Keratinocyte (primary cell): ENCODE results near the gene RBFOX2. TPM values are rescaled to one million over a fixed set of nuclear protein-coding genes. Genes with fewer than 3 reads are reported as not detected.

Experiments
- DNase-seq: peaks from one replicate; pipeline ENCODE4 v3.0.0-alpha.2; 2011; ENCODE audit warnings: low read depth, missing footprints, low spot score
- FAIRE-seq: peaks from 2 replicates; lab custom pipeline; 2011; peaks lifted over from hg19 to GRCh38; lab: Jason Lieb, UNC
- H2AFZ ChIP-seq: 2 replicates; pipeline ENCODE4 v1.6.0; 2012; ENCODE audit warnings: low read length, control low read depth, inconsistent platforms; ENCODE audit not compliant: control insufficient read depth
- H3K27ac ChIP-seq: 2 replicates; pipeline ENCODE4 v1.5.1; 2011; ENCODE audit warnings: low read length; ENCODE audit not compliant: control insufficient read depth, insufficient read depth
- H3K27me3 ChIP-seq: 3 replicates; pipeline ENCODE4 v1.6.0; 2011; ENCODE audit warnings: low read length; ENCODE audit not compliant: control insufficient read depth, insufficient read depth; ENCODE audit errors: extremely low read depth
- H3K36me3 ChIP-seq, 2 experiments: 2 replicates in 1 of 2; 3 replicates in 1 of 2; pipeline ENCODE4 v1.5.1; 2011; ENCODE audit warnings: low read length in 2 of 2, mild to moderate bottlenecking in 1 of 2; ENCODE audit not compliant: control insufficient read depth in 2 of 2, insufficient read depth in 2 of 2; ENCODE audit errors: extremely low read depth in 1 of 2
- H3K4me1 ChIP-seq: 3 replicates; pipeline ENCODE4 v1.5.1; 2011; ENCODE audit warnings: low read length; ENCODE audit not compliant: control insufficient read depth, insufficient read depth; ENCODE audit errors: extremely low read depth
- H3K4me2 ChIP-seq: 3 replicates; pipeline ENCODE4 v1.6.0; 2011; ENCODE audit warnings: low read depth, low read length; ENCODE audit not compliant: control insufficient read depth, insufficient read depth; ENCODE audit errors: extremely low read depth
- H3K4me3 ChIP-seq, 3 experiments: fragments of 200-600 bp in 1 of 3; sonication (generic) in 1 of 3; 2 replicates in 2 of 3; 3 replicates in 1 of 3; pipeline ENCODE4 v1.5.1; 2011 to 2016; ENCODE audit warnings: low read length in 3 of 3, mild to moderate bottlenecking in 3 of 3, control low read depth in 2 of 3, inconsistent platforms in 1 of 3, low read depth in 1 of 3, mixed read lengths in 1 of 3, mixed run types in 1 of 3, moderate library complexity in 1 of 3; ENCODE audit not compliant: control insufficient read depth in 2 of 3, insufficient read depth in 2 of 3; ENCODE audit errors: extremely low read depth in 1 of 3
- H3K79me2 ChIP-seq: 2 replicates; pipeline ENCODE4 v1.6.0; 2012; ENCODE audit warnings: low read length; ENCODE audit not compliant: control insufficient read depth, insufficient read depth
- H3K9ac ChIP-seq: 3 replicates; pipeline ENCODE4 v1.6.0; 2011; ENCODE audit warnings: low read length; ENCODE audit not compliant: control insufficient read depth, insufficient read depth; ENCODE audit errors: extremely low read depth
- H3K9me1 ChIP-seq: 3 replicates; pipeline ENCODE4 v1.6.0; 2011; ENCODE audit warnings: low read length; ENCODE audit not compliant: control insufficient read depth, insufficient read depth; ENCODE audit errors: extremely low read depth
- H3K9me3 ChIP-seq: 2 replicates; pipeline ENCODE4 v1.5.1; 2012; ENCODE audit warnings: low read depth, low read length; ENCODE audit not compliant: control insufficient read depth
- H4K20me1 ChIP-seq: 3 replicates; pipeline ENCODE4 v1.6.0; 2011; ENCODE audit warnings: low read length; ENCODE audit not compliant: control insufficient read depth, insufficient read depth; ENCODE audit errors: extremely low read depth
- EZH2 ChIP-seq: IDR thresholded peaks from one replicate; pipeline ENCODE4 v1.6.1; 2012; ENCODE audit warnings: inconsistent platforms, mild to moderate bottlenecking, low read length, moderate library complexity
- dilution Hi-C: fragments of 300-500 bp; cut with MboI; formaldehyde crosslinking; loops from one replicate; pipeline ENCODE4 v1.7.0; 2020; ENCODE audit warnings: low sequenced_read_pairs; ENCODE audit not compliant: extremely low pct_ligation_motif_present
- polyA plus RNA-seq, 5 experiments: library from polyadenylated mRNA; depleted of rRNA in 3 of 5; stranded (reverse) in 3 of 5; stranded (forward) in 1 of 5; unstranded in 1 of 5; fragments of >200 nt; gene quantifications; 1 replicate in 1 of 5; 2 replicates in 3 of 5; 3 replicates in 1 of 5; pipeline versions ENCODE4 v1.2.1 to v1.2.3, GENCODE V29; 2011 to 2012; ENCODE audit warnings: missing spikeins in 2 of 5, low read depth in 1 of 5, low replicate concordance in 1 of 5
- TF ChIP-seq, protein P1 (sequence below), 3 experiments: IDR thresholded peaks in 1 of 3; conservative IDR thresholded peaks in 1 of 3; optimal IDR thresholded peaks in 1 of 3; 2 replicates in 2 of 3; 3 replicates in 1 of 3; pipeline versions ENCODE3 to v1.5.1; 2011; ENCODE audit warnings: low read length in 3 of 3, mild to moderate bottlenecking in 3 of 3, moderate library complexity in 2 of 3, control low read depth in 1 of 3, inconsistent platforms in 1 of 3; ENCODE audit not compliant: insufficient read depth in 2 of 3; ENCODE audit errors: extremely low read depth in 1 of 3

Gene RBFOX2
- polyA plus RNA-seq, 1 donor (not counting 4 experiments of a cell fraction or from before 2014, with no cell fraction given) = 118 TPM

DNA sequence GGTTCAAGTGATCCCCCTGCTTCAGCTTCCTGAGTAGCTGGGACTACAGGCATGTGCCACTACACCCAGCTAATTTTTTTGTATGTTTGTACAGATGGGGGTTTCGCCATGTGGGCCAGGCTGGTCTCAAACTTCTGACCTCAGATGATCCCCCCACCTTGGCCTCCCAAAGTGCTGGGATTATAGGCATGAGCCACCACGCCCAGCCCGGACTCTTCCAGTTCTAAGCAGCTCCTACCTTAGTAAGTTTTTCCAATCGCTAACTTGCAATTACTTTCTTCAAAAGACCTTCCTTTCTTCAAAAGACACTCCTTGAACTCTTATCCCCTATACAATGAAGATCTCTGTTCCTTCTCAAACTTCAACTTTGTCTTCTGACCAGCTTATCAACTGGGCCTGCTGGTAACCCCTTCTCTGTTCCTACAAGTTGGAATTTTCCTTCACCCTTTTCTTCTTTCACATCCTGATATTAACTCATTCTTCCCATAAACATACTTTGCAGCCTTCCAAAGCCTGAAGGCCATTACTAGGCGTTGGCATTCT, 25.8 kb downstream of the RBFOX2 start:
- Histone ChIP-seq H3K9ac (no peak overlapping the region), H3K27me3 (no peaks in the 10 kb centered on the region), H4K20me1 (peaks cover 3% of the 10 kb centered on the region), H3K4me2 (no peak overlapping the region), H3K9me1 (peaks cover 2% of the 10 kb centered on the region), H3K36me3 (peaks cover 0 to 2% of the 10 kb centered on the region in 2 experiments), H3K9me3 (no peaks in the 10 kb centered on the region), H3K79me2 (peaks cover 62% of the 10 kb centered on the region), H3K27ac (no peak overlapping the region), H3K4me3 (no peak overlapping the region), H2AFZ (no peak overlapping the region), H3K4me1 (no peaks in the 10 kb centered on the region)
- FAIRE-seq (no peak), DNase-seq (no peak)
- dilution Hi-C loops = no loop called here
- TF ChIP-seq EZH2 = no peak
- TF ChIP-seq, protein P1, sequence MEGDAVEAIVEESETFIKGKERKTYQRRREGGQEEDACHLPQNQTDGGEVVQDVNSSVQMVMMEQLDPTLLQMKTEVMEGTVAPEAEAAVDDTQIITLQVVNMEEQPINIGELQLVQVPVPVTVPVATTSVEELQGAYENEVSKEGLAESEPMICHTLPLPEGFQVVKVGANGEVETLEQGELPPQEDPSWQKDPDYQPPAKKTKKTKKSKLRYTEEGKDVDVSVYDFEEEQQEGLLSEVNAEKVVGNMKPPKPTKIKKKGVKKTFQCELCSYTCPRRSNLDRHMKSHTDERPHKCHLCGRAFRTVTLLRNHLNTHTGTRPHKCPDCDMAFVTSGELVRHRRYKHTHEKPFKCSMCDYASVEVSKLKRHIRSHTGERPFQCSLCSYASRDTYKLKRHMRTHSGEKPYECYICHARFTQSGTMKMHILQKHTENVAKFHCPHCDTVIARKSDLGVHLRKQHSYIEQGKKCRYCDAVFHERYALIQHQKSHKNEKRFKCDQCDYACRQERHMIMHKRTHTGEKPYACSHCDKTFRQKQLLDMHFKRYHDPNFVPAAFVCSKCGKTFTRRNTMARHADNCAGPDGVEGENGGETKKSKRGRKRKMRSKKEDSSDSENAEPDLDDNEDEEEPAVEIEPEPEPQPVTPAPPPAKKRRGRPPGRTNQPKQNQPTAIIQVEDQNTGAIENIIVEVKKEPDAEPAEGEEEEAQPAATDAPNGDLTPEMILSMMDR (optimal IDR thresholded peaks at IDR 0.05 in 1 of 3, IDR thresholded peaks at IDR 0.05 in 1 of 3, conservative IDR thresholded peaks at IDR 0.05 in 1 of 3; ENCODE audit: extremely low read depth in 1 of 3, insufficient read depth in 2 of 3, low read length in 3 of 3) = no peak

DNA sequence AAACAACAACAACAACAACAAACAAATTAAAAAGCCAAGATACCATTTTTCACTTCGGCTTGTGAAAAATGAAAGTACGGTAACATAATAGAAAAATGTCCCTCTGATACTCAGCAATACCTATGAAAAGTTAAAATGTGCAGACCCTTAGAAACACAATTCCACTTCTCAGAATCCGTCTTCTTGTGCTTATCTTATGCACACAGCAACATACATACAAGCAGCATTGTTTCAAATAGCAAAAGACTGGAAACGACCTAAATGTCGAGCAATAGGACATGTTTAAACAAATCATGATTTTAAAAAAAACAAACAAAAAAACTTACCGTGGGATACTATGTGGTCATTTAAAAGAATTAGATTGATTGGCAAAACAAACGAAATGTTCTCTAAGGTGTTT, 26.5 kb downstream of the RBFOX2 start:
- H3K9ac ChIP-seq = no peak overlapping the region
- no peaks in the 10 kb centered on the region for H3K9me3 ChIP-seq
- H3K4me1 ChIP-seq = no peaks in the 10 kb centered on the region
- no peak overlapping the region for H3K4me3 ChIP-seq
- peaks cover 3% of the 10 kb centered on the region for H4K20me1 ChIP-seq
- H3K36me3 ChIP-seq = peaks cover 0 to 2% of the 10 kb centered on the region in 2 experiments
- no peak overlapping the region for H2AFZ ChIP-seq
- no peak for TF ChIP-seq EZH2
- TF ChIP-seq, protein P1 (optimal IDR thresholded peaks at IDR 0.05 in 1 of 3, IDR thresholded peaks at IDR 0.05 in 1 of 3, conservative IDR thresholded peaks at IDR 0.05 in 1 of 3; ENCODE audit: extremely low read depth in 1 of 3, insufficient read depth in 2 of 3, low read length in 3 of 3) = no peak
- no peak overlapping the region for H3K4me2 ChIP-seq
- H3K9me1 ChIP-seq = peaks cover 2% of the 10 kb centered on the region
- peaks cover 62% of the 10 kb centered on the region for H3K79me2 ChIP-seq
- H3K27ac ChIP-seq = no peak overlapping the region
- DNase-seq (no peak), FAIRE-seq (no peak)
- H3K27me3 ChIP-seq = no peaks in the 10 kb centered on the region
- dilution Hi-C loops = no loop called here
